IPS-20b (cell line): ENCODE data around the gene INPP5A.
"Not testable (repeated sequence)": the region's sequence is repeated elsewhere in the genome, so short reads cannot be mapped to it uniquely, and the experiment has no call there.

Experiments used
- H3K27ac ChIP-seq: one replicate; pipeline ENCODE4 v1.5.1; 2013; ENCODE audit warnings: low read length
- H3K27me3 ChIP-seq: 2 replicates; pipeline ENCODE4 v1.6.1; 2013; ENCODE audit warnings: mild to moderate bottlenecking, low read length, inconsistent platforms; ENCODE audit not compliant: insufficient read depth
- H3K36me3 ChIP-seq: 2 replicates; pipeline ENCODE4 v1.6.1; 2013; ENCODE audit warnings: low read depth, mild to moderate bottlenecking, inconsistent platforms, low read length, moderate library complexity; ENCODE audit not compliant: insufficient read depth
- H3K4me1 ChIP-seq: 2 replicates; pipeline ENCODE4 v1.6.1; 2013; ENCODE audit warnings: mild to moderate bottlenecking, control low read depth, inconsistent platforms, low read length, moderate library complexity; ENCODE audit not compliant: insufficient read depth
- H3K4me3 ChIP-seq: 2 replicates; pipeline ENCODE4 v1.5.1; 2013; ENCODE audit warnings: mild to moderate bottlenecking, low read length, inconsistent platforms
- H3K9ac ChIP-seq: 2 replicates; pipeline ENCODE4 v1.6.1; 2013; ENCODE audit warnings: low read depth, mild to moderate bottlenecking, inconsistent platforms, low read length, moderate library complexity
- H3K9me3 ChIP-seq: 2 replicates; pipeline ENCODE4 v1.6.1; 2013; ENCODE audit warnings: mild to moderate bottlenecking, low read depth, low read length, inconsistent platforms; ENCODE audit not compliant: insufficient read depth

The INPP5A gene

GRCh38 chr10:132790934-132791829 lies 253.6 kb downstream of the INPP5A start:
- no peak overlapping the region for H3K9ac ChIP-seq
- peaks cover 57% of the 10 kb centered on the region for H3K27me3 ChIP-seq

GRCh38 chr10:132792099-132792498 lies 254.5 kb downstream of the INPP5A start:
- H3K27me3 ChIP-seq = peaks cover 52% of the 10 kb centered on the region
- H3K4me1 ChIP-seq, H3K27ac ChIP-seq, H3K4me3 ChIP-seq, H3K9me3 ChIP-seq, H3K36me3 ChIP-seq, H3K9ac ChIP-seq: not testable (repeated sequence)

More at GRCh38 chr10:132790934-132791829, 253.6 kb downstream of the INPP5A start:
- no peaks in the 10 kb centered on the region for H3K4me1 ChIP-seq
- no peak overlapping the region for H3K27ac ChIP-seq
- no peak overlapping the region for H3K4me3 ChIP-seq
- no peaks in the 10 kb centered on the region for H3K36me3 ChIP-seq
- H3K9me3 ChIP-seq = no peaks in the 10 kb centered on the region

DNA sequence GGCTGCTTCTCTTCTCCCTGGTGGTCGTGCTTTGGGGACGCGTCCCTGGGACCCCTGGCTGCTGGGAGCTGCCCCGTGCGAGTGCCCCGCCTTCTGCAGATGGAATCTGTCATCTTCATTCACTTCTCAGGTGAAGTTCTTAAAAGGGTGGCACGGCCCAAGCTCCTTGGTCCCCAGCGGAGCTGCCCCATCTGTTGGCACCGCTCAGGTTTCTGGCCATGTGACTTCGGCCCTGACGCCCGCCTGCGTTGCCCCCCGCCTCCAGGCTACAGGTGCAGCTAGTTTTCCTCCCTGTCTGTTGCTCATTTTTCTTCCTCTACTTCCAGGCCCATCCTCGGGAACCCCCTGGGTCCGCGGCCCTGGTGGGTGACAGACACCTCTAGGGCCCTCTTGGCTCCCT lies 255.2 kb downstream of the INPP5A start:
- H3K4me3 ChIP-seq = no peak overlapping the region
- no peaks in the 10 kb centered on the region for H3K36me3 ChIP-seq
- H3K9me3 ChIP-seq = no peaks in the 10 kb centered on the region
- no peak overlapping the region for H3K9ac ChIP-seq
- peaks cover 45% of the 10 kb centered on the region for H3K27me3 ChIP-seq
- no peaks in the 10 kb centered on the region for H3K4me1 ChIP-seq
- H3K27ac ChIP-seq = no peak overlapping the region

DNA sequence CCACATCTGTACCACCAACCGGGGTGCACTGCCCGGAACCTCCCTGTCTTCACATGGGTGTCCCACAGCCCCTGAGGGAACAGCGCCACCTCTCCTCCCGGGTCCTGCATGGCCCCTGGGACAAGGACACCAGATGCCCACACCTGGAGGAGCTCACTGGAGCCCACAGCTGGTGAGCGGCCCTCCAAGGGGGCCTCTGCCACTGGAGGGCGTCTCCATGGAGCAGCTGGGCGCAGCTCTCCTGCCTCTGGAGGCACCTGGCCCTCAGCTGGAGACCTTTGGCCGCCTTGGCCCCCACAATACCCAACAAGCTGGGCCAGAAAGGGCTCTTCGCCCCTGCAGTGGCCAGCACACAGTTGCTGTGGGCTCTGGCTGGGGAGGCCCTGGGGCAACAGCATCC lies 255.6 kb downstream of the INPP5A start:
- Histone ChIP-seq H3K4me1 (no peaks in the 10 kb centered on the region), H3K27ac (no peak overlapping the region), H3K4me3 (no peak overlapping the region), H3K27me3 (peaks cover 40% of the 10 kb centered on the region), H3K9me3 (no peaks in the 10 kb centered on the region), H3K36me3 (no peaks in the 10 kb centered on the region), H3K9ac (no peak overlapping the region)

- no peaks in the 10 kb centered on the region for H3K9me3 ChIP-seq
- H3K27ac ChIP-seq = no peak overlapping the region
- no peaks in the 10 kb centered on the region for H3K36me3 ChIP-seq
- H3K4me1 ChIP-seq = no peaks in the 10 kb centered on the region
- peaks cover 31% of the 10 kb centered on the region for H3K27me3 ChIP-seq
- H3K4me3 ChIP-seq = no peak overlapping the region
- no peak overlapping the region for H3K9ac ChIP-seq
Observed at GRCh38 chr10:132793871-132794849, 256.6 kb downstream of the INPP5A start.

GRCh38 chr10:132796846-132797245 lies 259.3 kb downstream of the INPP5A start:
- Histone ChIP-seq H3K27ac (no peak overlapping the region), H3K9me3 (no peaks in the 10 kb centered on the region), H3K27me3 (peaks cover 5% of the 10 kb centered on the region; the same call in 1 of the 2 replicates), H3K36me3 (no peaks in the 10 kb centered on the region), H3K4me3 (no peak overlapping the region), H3K9ac (no peak overlapping the region), H3K4me1 (no peaks in the 10 kb centered on the region)

GRCh38 chr10:132797986-132798385 lies 260.4 kb downstream of the INPP5A start:
- H3K9ac ChIP-seq, H3K4me3 ChIP-seq, H3K27ac ChIP-seq, H3K27me3 ChIP-seq, H3K36me3 ChIP-seq, H3K9me3 ChIP-seq, H3K4me1 ChIP-seq: not testable (repeated sequence)

- Histone ChIP-seq H3K27ac (no peak overlapping the region), H3K9ac (no peak overlapping the region), H3K4me3 (no peak overlapping the region), H3K4me1 (no peaks in the 10 kb centered on the region), H3K9me3 (no peaks in the 10 kb centered on the region), H3K27me3 (peaks cover 5% of the 10 kb centered on the region; the same call in 1 of the 2 replicates), H3K36me3 (no peaks in the 10 kb centered on the region)
Observed at GRCh38 chr10:132798403-132798802, 260.8 kb downstream of the INPP5A start.

- Histone ChIP-seq H3K27me3 (peaks cover 5% of the 10 kb centered on the region; the same call in 1 of the 2 replicates), H3K4me1 (no peaks in the 10 kb centered on the region), H3K9me3 (no peaks in the 10 kb centered on the region), H3K36me3 (no peaks in the 10 kb centered on the region), H3K27ac (no peak overlapping the region), H3K9ac (no peak overlapping the region), H3K4me3 (no peak overlapping the region)
Observed at GRCh38 chr10:132798876-132799275, 261.3 kb downstream of the INPP5A start.

GRCh38 chr10:132799865-132800264 lies 262.3 kb downstream of the INPP5A start:
- no peak overlapping the region for H3K4me3 ChIP-seq
- H3K27me3 ChIP-seq = peaks cover 5% of the 10 kb centered on the region; the same call in 1 of the 2 replicates
- H3K4me1 ChIP-seq = no peaks in the 10 kb centered on the region
- H3K36me3 ChIP-seq = no peaks in the 10 kb centered on the region
- H3K27ac ChIP-seq = no peak overlapping the region
- H3K9ac ChIP-seq = no peak overlapping the region
- no peaks in the 10 kb centered on the region for H3K9me3 ChIP-seq

DNA sequence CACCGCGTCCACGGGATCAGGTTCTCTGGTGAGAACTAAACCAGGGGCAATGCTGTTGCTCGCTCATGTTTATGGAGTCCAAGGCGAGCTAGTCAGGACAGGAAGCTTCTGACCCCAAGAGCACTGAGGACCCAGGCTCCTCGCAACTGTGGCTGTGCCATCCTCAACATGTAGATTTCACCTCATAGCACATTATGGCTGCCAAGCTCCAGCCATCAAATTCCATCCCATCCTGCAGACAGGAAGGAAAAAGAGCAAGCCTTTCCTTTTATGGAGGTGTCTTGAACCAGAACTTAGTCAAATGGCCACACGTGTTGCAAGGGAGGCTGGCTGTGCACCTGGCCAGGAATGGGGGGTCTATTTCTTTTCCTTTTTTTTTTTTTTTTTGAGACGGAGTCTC lies 264.5 kb downstream of the INPP5A start:
- Histone ChIP-seq H3K4me3 (no peak overlapping the region), H3K9ac (no peak overlapping the region), H3K4me1 (no peaks in the 10 kb centered on the region), H3K36me3 (no peaks in the 10 kb centered on the region), H3K27me3 (no peaks in the 10 kb centered on the region), H3K9me3 (no peaks in the 10 kb centered on the region), H3K27ac (no peak overlapping the region)
